ENCODE data around the gene TAF8. TPM values are rescaled to one million over a fixed set of nuclear protein-coding genes. Genes with fewer than 3 reads are reported as not detected.
A peak's percentile ranks its signal among the peaks of the same experiment; 100 is the strongest.

TAF8 gene
- polyA plus RNA-seq, 4 donors = 19.5 to 29.9 (median 23.1) TPM

GRCh38 chr6:42093582-42094329 lies 43.4 kb downstream of the TAF8 start:
- DNase-seq (ENCODE audit: low read depth in 4 of 4, low spot score in 2 of 4) = no peak

GRCh38 chr6:42095094-42095493 lies 44.8 kb downstream of the TAF8 start:
- no peak for DNase-seq (ENCODE audit: low read depth in 4 of 4, low spot score in 2 of 4)

GRCh38 chr6:42095776-42096541 lies 45.6 kb downstream of the TAF8 start:
- DNase-seq (ENCODE audit: low read depth in 4 of 4, low spot score in 2 of 4) = no peak

GRCh38 chr6:42099340-42100028 lies 49.2 kb downstream of the TAF8 start:
- DNase-seq (ENCODE audit: low read depth in 4 of 4, low spot score in 2 of 4) = no peak

- DNase-seq (ENCODE audit: low read depth in 4 of 4, low spot score in 2 of 4) = no peak
Observed at GRCh38 chr6:42100029-42100901, 49.9 kb downstream of the TAF8 start.

GRCh38 chr6:42101186-42101657 lies 50.9 kb downstream of the TAF8 start:
- DNase-seq (ENCODE audit: low read depth in 4 of 4, low spot score in 2 of 4) = no peak

GRCh38 chr6:42103216-42103615 lies 52.9 kb downstream of the TAF8 start:
- no peak for DNase-seq (ENCODE audit: low read depth in 4 of 4, low spot score in 2 of 4)

- no peak for DNase-seq (ENCODE audit: low read depth in 4 of 4, low spot score in 2 of 4)
Observed at GRCh38 chr6:42103753-42104094, 53.4 kb downstream of the TAF8 start.

GRCh38 chr6:42104095-42104803 lies 53.9 kb downstream of the TAF8 start:
- peak in 2 of 4 donors; percentile 48 to 61 for DNase-seq (ENCODE audit: low read depth in 4 of 4, low spot score in 2 of 4)

GRCh38 chr6:42104804-42105125 lies 54.4 kb downstream of the TAF8 start:
- no peak for DNase-seq (ENCODE audit: low read depth in 4 of 4, low spot score in 2 of 4)

GRCh38 chr6:42105156-42105648 lies 54.9 kb downstream of the TAF8 start:
- DNase-seq (ENCODE audit: low read depth in 4 of 4, low spot score in 2 of 4) = no peak

- DNase-seq (ENCODE audit: low read depth in 4 of 4, low spot score in 2 of 4) = no peak
Observed at GRCh38 chr6:42105709-42106108, 55.4 kb downstream of the TAF8 start.

- no peak for DNase-seq (ENCODE audit: low read depth in 4 of 4, low spot score in 2 of 4)
Observed at GRCh38 chr6:42106112-42107023, 56.0 kb downstream of the TAF8 start.

GRCh38 chr6:42108071-42108470 lies 57.7 kb downstream of the TAF8 start:
- no peak for DNase-seq (ENCODE audit: low read depth in 4 of 4, low spot score in 2 of 4)

- no peak for DNase-seq (ENCODE audit: low read depth in 4 of 4, low spot score in 2 of 4)
Observed at GRCh38 chr6:42110683-42111082, 60.4 kb downstream of the TAF8 start.

GRCh38 chr6:42112351-42112750 lies 62.0 kb downstream of the TAF8 start:
- DNase-seq (ENCODE audit: low read depth in 4 of 4, low spot score in 2 of 4) = no peak

- DNase-seq (ENCODE audit: low read depth in 4 of 4, low spot score in 2 of 4) = no peak
Observed at GRCh38 chr6:42113936-42114636, 63.8 kb downstream of the TAF8 start.

GRCh38 chr6:42117843-42118161 lies 67.5 kb downstream of the TAF8 start:
- no peak for DNase-seq (ENCODE audit: low read depth in 4 of 4, low spot score in 2 of 4)

All from left renal cortex interstitium (tissue), 4 donors.